Stimulated activated CD4-positive, alpha-beta T cell treated with anti-CD3 and anti-CD28 coated beads, Interleukin-4, amount 100 ng/mL, for 1 hour (primary cell): ENCODE measurements around the gene DDX11.
"Not testable (repeated sequence)": the region's sequence is repeated elsewhere in the genome, so short reads cannot be mapped to it uniquely, and the experiment has no call there.

Source experiments
- DNase-seq: peaks from one replicate; pipeline ENCODE4 v3.0.0-alpha.2; 2020

The DDX11 gene

DNA sequence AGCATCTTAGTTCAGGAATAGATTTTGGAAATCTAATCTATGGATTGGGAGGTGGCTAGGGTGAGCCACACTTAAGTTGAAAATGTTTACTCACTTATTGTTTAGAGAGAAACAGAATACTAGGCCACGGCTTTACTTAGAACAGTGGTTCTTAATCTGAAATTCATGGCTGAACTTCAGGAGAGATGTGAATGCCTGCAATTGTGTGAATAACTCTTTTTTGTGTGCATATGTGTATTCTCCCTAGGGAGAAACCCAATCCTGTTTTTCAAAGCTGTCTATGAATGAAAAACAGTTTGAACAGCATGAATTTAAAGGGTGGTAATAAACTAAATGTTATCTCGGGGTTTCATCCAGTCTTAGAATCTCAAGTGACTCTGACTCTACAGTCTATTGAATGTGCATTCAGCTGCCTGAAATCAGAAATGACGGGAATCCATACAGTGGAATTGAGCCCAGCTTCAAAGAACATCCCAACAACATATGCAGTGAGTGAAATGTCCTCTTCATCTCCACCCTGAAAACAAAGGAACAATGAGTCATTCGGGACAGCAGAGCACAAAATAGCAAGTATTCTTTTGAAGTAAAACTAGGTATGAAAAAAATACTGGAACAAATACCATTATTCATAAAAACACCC lies 53.7 kb downstream of the DDX11 start:
- DNase-seq: not testable (repeated sequence)

DNA sequence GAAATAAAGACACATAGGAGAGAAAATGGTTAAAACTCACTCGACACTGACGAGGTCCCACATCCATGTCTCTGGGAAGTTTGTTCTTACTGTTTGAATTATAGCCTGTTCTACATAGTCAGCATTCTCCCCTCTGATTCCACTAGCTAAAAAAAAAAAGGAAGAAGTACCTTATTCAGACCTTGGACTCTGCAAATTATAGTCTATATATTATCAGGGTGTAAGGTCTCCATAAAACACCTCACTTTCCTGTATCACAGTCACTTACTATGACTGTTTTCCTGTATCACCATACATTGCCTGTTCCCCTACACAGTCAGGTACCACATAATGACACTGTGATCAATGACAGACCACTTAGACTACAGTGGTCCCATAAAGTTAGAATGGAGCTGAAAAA lies 62.9 kb downstream of the DDX11 start:
- DNase-seq: not testable (repeated sequence)

DNA sequence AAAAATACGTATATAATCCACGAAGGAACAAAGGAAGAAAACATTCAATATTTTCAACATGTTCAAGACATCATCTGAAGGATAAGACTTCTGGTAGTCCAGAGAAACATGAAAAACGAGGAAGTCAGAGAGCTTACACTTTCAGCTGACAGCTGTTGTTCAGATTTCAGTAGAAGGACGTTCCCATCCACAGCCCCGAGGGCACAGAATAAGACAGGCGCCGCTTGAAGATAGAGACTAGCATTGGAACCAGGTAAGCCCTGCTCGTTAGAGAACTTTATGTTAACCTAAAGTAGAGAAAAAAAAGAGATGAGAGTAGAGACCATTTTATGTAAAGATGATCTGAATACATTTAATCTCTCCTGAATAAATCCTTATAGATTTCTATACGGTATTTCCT lies 71.1 kb downstream of the DDX11 start:
- DNase-seq: not testable (repeated sequence)

DNA sequence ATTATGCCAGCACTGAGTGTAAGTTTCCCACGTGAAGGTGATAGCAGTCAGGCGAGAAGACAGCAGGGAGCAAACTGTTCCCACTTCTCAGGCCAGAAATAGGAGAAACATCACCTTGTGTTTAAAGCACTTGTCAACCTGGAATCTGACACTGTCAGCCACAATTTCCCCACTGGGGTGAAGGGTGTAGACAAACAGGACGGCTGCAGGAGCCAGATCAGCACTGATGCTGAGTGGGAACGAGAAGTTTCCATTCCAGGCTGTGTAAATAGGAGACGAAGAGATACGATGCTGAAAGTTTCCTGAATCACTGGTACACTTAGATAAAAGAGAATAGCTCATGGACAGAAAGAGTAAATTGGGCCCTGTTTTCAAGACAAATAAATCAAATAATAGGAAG lies 71.6 kb downstream of the DDX11 start:
- DNase-seq: not testable (repeated sequence)

DNA sequence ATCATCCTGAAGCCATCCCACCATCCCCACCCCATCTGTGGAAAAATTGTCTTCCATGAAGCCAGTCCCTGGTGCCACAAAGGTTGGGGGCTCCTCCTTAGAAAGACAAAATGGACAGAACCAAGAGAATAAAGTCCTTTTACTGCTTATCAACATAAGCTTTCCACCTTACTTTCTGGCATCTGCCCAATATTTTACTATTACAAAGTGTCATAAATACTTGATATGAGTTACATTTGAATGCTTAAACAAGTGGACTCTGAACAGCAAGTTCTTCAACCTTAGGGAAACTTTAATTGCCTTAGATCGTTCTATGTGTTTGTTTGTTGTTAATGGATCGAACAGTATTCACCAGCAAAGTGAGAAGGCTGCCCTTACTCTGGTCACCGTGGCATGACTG lies 73.8 kb downstream of the DDX11 start:
- not testable (repeated sequence) for DNase-seq

DNA sequence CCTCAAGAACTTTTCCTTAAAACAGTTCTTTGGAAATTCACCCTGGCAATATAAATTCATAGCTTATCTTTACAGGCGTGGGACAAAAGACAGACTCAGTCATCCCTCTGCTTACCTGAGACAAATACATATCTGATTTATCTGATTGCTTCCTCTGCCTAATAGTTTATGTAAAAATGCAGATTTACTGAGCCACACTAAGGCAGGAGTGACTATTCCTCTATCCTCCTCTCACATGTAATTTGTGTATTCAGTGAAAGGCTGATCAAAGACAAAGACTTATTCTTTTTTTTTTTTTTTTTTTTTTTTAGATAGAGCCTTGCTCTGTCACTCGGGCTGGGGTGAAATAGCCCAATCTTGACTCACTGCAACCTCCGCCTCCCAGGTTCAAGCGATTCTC lies 77.1 kb downstream of the DDX11 start:
- not testable (repeated sequence) for DNase-seq
